Stimulated activated CD4-positive, alpha-beta T cell treated with anti-CD3 and anti-CD28 coated beads, Interleukin-1b, Interleukin-23, amount 100 ng/mL, for 1 hour (primary cell): Measurements from ENCODE around the gene GALNT15.

Experiments
- DNase-seq, 2 donors: peaks; one replicate each; pipeline ENCODE4 v3.0.0-alpha.2; 2020; ENCODE audit warnings: low read depth in 2 of 2

Gene GALNT15

DNA sequence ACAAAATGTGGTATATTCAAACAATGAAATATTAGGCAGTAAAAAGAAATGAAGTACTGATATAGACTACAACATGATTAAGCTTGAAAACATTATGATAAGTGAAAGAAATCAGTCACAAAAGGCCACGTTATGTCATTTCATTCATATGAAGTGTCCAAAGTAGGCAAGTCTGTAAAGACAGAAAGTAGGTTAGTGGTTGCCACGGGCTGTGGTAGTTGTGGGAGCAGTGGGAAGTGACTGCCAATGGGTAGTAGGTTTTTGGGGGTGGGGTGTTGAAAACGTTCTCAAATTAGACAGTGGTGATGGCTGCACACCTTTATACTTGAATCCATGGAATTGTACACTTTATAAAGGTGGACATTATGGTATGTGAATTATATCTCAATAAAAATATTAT is 12.1 kb downstream of the GALNT15 start:
- no peak for DNase-seq

DNA sequence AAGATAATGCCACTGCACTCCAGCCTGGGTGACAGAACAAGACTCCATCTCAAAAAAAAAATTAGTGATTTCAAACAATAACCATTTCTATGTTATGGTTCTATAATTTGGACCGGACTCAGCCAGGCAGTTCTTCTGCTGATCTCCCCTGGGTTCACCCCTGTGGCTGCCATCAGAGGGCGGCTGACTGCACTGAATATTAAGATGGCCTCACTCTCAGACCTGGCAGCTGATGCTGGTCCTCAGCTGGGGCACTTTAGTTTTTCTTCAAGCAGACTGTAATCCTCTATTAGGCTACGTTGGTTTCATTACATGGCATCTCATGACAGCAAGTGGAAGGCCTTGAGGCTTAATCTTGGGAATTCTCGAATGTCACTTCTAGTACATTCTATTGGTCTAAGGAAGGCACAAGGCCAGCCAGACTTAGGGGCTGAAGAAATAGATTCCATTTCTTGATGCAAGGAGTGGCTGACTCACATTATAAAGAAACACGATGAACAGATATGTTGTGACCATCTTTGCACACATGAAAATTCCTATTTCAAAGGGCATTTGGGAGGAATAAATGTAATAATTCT is 12.8 kb downstream of the GALNT15 start:
- DNase-seq = no peak

DNA sequence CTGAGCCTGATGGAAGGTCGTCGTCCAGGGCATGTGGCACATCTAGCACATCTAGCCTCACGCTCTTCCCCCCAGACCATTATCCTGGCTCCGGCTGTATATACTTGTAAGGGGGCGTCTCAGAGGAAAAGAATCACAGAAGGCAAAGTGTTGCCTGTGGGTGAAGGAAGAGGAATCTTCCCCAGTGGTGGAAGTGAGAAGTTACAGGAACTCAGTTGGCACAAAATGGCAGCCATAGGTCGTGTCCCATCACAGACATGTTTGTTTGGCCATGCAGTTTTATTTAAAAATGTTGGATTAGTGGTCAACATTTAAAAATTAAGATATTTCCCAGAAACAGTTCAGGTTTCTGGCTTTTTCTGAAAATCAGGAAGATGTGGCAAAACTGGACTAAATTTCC is 13.6 kb downstream of the GALNT15 start:
- DNase-seq = no peak

DNA sequence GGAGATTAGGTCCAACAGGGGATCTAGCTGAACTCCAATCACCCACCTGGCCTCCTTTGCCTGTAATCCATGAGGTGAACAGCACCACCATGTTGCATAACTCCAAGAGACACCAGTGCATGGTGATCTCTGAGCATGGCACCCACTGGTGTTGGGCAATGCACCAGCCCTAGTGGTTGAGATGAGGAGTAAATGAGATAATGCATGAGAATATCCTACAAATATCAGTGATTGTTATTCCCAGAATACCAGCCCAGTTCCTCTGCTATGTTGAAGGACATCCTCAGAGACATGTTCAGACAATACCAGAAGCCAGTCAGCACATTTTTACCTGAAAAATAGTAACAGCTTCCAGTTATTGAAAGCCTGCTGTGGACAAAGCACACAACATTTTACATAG is 14.7 kb downstream of the GALNT15 start:
- no peak for DNase-seq

DNA sequence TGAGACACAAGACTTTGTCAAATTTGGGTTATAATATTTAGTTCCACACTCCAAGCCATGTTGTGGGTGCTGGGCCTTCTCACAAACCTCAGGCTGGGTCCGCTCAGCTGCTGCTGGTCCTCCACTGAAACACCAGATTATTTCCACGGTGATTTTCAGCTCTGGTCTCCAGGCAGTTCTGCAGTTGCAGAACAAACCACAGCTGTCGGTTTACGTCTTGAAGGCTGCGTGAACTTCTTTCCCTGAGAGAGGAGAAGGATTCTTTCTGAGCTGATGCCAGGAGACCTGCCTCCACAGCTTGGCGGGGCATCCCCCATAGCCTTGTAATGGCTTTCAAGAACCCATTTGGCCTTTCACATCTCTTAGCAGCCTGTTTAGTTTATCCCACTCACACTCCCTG is 16.2 kb downstream of the GALNT15 start:
- no peak for DNase-seq

DNA sequence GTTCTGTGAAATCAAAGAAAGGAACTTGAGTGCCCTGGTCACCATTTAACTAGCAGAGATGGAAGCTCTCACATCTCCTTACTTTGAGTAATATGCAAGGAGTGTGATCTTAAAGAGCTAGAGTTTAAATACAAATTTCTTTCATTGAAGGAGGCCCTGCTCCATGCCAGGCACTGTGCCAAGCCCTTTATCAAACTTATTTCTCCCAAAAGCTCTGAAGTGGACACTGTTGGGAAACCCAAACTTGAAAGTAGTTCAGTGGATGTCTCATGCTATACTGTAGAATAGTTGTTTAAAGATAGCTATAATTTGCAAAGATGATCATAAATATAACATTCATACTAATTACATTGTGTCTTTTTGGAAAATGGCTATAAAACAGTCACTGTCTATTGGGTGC is 17.1 kb downstream of the GALNT15 start:
- no peak for DNase-seq

DNA sequence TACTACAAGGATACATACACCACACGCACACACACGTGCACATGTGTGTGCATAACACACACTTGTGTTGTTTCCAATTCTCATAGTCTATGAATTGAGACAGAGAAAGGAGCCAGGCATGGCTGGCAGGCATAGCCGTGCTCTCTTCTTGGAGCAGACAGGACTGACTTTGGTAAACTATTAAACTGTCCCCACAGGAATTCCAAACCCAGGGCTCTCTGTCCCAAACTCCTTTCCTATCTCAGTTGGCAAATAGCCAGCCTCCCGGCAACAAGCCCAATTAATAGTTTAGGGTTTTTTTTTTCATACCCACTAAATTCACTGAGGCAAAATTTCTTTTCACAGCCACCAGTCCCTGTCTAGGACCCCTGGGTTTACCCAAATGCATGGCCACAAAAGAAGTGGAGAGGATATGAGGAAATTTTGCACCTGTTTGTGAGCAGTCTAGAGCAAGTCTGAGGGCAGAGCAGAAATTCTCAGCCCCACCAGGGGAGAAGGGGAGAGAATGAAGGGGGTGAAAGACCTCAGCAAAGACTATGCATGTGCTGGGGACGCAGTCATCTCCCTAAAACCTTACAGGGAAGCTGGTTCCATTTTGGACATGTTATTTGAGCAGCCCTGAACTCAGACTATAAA is 17.8 kb downstream of the GALNT15 start:
- DNase-seq = no peak

DNA sequence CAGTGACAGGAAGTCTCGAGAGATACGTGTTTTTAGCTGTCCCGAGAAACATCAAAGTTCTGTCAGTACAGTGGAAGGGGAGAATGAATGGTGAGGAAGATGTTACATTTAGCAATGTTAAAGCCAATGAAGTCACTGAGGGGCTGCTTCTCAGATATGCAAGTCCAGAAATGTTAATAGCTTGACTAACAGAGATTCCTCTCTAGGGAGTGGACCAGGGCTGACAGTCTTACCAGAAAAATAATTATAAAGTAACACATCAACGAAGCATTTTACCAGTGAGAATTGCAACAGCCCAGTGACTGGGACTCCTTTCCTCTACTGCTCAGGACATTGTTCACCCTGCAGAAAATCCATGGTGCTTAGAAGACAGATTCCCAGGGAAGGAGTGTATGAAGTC is 23.9 kb downstream of the GALNT15 start:
- no peak for DNase-seq

DNA sequence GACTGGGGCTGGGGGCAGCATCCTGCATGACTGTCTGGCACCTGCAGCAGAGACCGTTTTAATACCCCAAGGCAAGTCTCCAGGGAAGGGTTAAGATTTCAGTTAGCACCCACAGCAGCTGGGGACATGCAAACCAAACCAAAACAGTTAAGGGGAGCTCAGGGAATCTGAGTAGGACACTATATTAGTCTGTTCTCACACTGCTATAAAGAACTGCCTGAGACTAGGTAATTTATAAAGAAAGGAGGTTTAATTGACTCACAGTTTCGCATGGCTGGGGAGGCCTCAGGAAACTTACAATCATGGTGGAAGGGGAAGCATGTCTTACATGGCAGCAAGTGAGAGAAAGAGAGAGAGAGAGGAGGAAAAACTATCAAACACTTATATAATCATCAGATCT is 25.3 kb downstream of the GALNT15 start:
- no peak for DNase-seq

DNA sequence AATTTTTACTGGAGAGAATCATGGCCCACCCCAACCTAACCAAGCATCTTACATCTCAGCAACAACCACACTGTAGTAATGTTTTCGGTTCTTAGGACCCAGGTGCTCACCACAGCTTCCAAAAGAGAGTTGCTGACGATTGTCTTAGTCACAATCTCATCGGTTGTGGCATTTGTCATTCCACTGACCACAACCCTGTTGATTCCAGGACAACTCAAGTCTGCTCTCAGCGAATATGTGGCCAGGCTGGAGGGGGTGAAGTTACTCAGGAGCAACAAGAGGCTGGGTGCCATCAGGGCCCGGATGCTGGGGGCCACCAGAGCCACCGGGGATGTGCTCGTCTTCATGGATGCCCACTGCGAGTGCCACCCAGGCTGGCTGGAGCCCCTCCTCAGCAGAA is 25.9 kb downstream of the GALNT15 start:
- DNase-seq = no peak

DNA sequence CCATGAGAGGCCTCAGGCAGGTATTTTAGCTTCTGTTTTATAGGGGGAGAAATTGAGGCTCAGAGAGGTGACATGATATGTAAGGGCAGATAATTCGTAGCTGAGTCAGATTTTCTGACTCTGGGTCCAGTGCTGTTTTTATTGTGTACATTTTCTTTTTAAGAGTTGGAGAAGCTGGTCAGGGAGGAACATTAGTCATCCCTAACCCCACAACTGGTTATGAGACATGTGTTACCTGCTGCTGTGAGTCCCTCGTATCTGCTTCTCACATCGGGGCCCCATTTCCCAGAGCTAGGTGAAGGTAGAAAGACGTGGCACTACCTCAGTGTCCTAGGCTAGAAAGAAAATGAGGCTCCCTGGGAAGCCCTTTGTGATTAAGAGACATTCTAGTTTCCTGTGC is 28.6 kb downstream of the GALNT15 start:
- no peak for DNase-seq

DNA sequence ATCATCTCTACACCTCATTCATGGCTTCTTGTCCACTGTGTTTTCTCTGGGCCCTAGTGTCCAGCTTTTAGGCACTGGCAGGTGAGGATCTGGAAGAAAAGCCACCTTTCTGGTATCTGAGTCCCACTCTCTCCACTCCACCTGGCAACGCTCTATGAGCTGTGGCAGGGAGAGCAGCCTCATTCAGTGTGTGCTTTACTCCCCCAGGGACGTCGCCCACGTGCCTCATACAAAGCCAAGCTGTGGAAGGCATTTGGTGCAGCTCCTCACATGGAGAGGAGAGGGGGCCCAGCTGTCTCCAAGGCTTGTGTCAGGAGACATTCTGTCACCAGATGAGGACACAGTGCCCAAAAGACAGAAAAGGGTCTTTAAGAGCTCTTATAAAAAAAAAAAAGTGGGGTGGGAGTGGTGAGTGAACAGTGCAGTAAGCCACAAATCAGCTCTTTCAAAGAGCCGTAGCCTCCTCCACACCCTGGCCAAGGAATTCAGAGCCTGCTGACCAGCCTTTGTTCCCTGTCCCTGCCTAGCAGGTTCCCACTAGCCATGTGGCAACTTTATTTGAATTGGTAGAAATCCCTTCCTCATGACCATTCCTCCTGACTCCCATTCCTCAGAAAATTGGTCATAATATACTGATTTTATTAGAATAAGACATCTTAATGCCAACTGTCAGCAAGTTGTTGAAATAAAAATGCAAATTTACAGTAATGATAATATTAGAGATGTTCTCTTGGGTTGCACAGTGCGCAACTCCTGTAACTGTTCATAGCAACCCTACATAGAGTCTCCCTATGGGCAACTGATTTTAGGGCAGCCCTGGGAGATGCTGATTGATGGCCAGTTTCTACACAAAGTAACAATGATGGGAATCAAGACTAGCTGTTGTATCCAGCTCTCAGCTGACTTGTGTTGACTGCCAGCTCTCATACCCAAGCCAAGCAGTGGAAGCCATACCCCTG is 29.5 kb downstream of the GALNT15 start:
- no peak for DNase-seq

DNA sequence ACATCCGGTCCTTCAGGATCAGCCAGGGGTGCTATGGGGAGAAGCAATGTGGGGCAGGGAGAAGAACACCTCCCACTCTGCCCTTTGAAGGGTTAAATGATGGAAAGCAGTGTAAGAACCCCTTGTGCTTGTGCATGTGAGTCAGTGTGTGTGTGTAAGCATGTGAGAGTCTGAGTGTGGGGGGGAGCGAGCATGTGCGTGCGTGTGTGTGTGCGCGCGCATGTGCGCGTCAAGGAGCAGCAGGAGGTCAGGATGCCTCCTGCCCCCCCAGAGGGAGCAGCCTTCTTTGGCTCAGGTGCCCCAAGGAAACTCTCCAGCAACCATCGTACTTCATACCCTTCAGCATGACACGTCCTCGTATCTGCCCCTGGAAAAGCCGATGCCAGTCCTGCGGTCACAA is 30.3 kb downstream of the GALNT15 start:
- DNase-seq = no peak

DNA sequence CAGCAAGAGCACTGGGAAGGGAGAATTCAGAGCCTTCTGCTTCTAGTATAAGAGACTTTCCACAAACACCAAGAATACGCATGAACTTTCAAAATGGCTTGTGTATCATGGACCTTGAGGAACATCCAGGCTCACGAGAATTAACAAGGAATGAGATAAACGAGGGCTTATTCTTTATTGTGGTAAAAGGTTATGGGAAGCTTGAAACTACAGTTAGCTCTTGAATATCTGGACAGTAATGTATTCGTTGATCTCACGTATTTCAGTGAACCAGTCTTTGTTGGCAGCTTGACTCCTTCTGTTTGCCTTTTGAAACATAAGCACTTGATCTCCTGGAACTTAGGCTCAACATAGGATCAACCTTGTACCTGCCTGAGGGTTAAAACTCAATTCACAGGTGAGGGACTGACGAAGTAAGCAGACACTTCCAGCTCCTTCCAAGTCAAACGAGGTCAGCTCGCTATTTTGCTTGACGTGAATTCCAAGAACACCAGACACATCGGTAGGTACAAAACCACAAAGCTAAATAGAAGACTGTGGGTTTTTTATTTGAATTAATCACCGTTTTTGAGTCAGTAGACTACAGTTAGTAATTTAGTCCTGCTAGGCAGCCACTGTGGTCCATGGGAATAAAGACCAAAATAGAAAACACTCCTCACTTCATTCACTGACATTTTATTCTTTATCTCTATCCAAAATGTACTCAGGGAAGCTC is 30.8 kb downstream of the GALNT15 start:
- DNase-seq = no peak

DNA sequence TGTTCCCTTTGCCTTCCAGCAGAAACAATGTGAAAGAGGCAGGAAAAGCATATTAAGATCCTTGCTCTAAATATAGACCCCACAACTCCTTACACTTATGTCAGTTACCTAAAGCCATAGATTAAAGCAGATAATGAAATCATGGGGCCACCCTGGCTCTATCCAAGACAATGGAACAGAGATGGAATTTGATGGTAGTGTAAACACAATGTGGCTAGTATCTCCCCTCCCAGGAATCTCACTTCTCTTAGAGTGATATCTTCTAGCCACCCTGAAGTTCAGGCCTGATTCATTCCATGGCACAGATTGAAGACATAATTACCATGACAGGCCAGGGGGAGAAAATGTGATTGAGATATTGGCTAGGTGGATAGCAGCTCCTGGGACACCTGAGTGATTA is 32.6 kb downstream of the GALNT15 start:
- no peak for DNase-seq

DNA sequence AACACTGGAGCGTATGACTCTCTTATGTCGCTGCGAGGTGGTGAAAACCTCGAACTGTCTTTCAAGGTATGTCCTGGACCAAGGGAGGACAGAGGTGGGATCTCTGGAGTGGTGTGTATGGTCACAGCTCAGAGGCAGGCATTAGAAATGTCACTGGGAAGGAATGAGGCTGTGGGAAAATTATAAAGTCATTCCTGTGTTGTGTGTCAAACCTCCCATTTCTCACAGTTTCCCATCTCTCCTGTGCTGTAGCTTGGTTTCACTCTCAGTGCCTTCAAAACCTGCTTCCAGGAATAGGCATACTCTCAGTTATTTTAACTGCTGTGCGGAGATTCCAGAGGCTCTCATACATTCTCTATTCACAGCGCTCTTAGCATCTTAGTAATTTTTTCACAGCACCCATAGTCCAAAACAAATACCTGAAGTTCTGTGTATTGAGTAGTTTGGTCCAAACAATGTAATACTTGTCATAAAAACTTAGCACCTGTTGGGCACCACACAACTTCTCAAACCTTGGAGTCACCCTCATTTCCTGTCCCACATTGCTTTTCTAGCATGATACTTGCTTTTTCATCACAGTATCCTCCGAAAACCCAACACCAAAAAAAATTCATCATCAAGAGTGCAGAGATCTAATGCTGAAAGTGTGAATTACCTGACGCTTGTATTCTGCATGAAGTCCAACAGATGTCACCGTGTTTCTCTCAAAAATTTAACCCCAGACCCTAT is 36.9 kb downstream of the GALNT15 start:
- DNase-seq = no peak

DNA sequence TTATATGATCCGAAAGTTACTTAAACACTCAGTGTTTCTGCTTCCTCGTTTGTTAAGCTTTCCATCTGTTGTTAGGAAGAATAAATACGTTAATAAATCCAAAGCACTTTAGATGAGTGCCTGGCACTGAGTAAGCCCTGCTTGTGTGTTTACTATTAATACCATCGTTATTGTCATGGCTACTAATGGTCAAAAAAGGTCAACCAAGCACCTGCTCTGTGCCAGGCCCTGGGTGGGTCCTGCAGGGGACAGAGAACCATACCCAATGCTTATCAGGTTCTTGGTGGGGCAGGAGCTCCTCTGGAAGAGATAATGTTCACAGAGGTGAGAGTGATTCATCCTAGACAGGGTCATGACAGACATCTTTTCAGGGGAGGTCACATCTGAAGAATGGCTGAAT is 39.9 kb downstream of the GALNT15 start:
- DNase-seq = no peak

DNA sequence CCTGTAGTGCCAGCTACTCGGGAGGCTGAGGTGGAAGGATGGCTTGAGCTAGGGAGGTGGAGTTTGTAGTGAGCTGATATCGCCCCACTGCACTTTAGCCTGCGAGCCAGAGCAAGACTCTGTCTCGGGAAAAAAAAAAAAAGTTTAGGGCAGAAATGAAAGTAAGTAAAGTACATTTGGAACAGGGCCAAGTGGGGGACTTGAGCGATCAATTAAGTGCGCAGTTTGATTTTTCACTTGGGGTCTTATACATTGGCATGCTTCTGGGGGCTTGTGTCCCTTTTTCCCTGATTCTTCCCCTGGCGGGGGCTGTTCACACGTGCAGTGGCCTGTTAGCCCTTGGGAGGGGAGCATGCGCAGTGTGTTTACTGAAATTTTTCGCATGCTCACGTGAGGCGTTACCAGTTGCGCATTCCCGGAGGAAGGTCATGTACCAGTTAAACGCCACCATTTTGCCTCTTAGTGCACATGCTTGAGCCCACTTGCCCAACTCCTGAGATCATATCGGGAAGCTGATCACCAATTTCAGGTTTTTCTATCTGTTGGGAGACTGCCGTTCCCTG is 42.0 kb downstream of the GALNT15 start:
- no peak for DNase-seq

DNA sequence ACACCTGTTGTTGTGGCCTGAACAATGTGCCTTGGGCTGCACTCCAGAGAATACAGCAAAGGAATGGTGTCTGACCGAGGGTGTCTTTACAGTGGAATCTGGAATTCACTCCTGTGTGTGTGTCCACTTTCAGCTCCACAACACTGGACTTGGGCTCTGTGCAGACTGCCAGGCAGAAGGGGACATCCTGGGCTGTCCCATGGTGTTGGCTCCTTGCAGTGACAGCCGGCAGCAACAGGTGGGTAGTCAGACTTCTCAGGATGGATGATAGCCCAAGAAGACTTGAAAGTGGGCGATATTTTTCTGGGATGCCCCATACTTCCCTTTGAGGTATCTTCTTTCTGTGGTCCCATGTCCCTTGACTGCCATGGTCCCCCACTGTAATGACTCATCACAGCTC is 45.3 kb downstream of the GALNT15 start:
- DNase-seq = no peak

DNA sequence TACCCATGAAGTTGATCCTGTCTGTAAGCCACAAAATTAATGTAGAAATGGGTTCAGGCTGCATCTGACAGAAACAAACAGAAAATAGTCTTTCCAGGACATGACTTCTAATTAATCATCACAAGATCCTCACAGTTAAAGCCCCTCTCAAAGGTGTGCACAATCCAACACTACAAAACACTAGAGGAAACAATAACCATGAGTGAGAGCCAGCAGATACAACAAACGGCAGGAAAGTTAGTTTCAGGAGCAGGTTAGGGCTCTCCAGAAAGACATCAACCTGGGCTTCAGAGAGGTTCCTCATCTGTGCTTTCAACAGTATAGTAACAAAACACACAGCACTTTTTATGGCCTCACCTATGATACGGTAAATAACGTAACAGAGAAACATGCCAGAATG is 47.5 kb downstream of the GALNT15 start:
- no peak for DNase-seq

DNA sequence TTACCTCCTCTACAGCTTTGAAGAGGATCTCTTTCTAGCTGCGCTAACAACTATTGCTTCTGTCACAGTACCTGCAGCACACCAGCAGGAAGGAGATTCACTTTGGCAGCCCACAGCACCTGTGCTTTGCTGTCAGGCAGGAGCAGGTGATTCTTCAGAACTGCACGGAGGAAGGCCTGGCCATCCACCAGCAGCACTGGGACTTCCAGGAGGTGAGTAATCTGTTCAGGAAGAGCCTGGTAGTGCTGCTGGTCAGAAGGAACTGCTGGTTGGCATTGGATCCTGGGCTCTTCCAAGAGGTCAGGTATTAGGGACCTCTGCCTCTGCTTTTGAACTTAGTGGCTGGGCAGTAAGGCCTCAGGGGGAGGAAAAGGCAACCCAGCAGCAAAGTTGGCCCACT is 48.1 kb downstream of the GALNT15 start:
- DNase-seq = no peak
